GM23338 (cell line): ENCODE results near the gene ZNF761. TPM values are rescaled to one million over a fixed set of nuclear protein-coding genes. Genes with fewer than 3 reads are reported as not detected.
"Not testable (repeated sequence)": the region's sequence is repeated elsewhere in the genome, so short reads cannot be mapped to it uniquely, and the experiment has no call there.

Experiments
- ATAC-seq: fragments of 200-7000 bp; cut with Tn5 transposase; 3 replicates; pipeline ENCODE4 v1.9.1; 2020
- DNase-seq: peaks from one replicate; pipeline ENCODE4 v3.0.0-alpha.2; 2015; ENCODE audit warnings: low spot score
- H2AFZ ChIP-seq: fragments of 200-600 bp; sonication (generic); 2 replicates; pipeline ENCODE4 v1.8.0; 2016; ENCODE audit warnings: antibody characterized with exemption, mild to moderate bottlenecking, moderate library complexity
- H3F3A ChIP-seq: fragments of 200-600 bp; sonication (generic); replicated peaks from 2 replicates; pipeline ENCODE4 v1.8.0; 2017; ENCODE audit warnings: antibody characterized with exemption, mixed run types, low read depth
- H3K27ac ChIP-seq: fragments of 200-600 bp; sonication (generic); 2 replicates; pipeline ENCODE4 v1.6.1; 2016; ENCODE audit warnings: low read depth
- H3K27me3 ChIP-seq: fragments of 200-600 bp; sonication (generic); 2 replicates; pipeline ENCODE4 v1.8.0; 2016; ENCODE audit warnings: mild to moderate bottlenecking, mixed run types, moderate library complexity; ENCODE audit not compliant: insufficient read depth
- H3K36me3 ChIP-seq: fragments of 200-600 bp; sonication (generic); 2 replicates; pipeline ENCODE4 v1.8.0; 2016; ENCODE audit warnings: mild to moderate bottlenecking; ENCODE audit not compliant: insufficient read depth
- H3K4me1 ChIP-seq: fragments of 200-600 bp; sonication (generic); 2 replicates; pipeline ENCODE4 v1.8.0; 2016; ENCODE audit warnings: mild to moderate bottlenecking, moderate library complexity; ENCODE audit not compliant: insufficient read depth
- H3K4me2 ChIP-seq: fragments of 200-600 bp; sonication (generic); 2 replicates; pipeline ENCODE4 v1.7.1; 2017; ENCODE audit warnings: mixed run types
- H3K4me3 ChIP-seq: fragments of 200-600 bp; sonication (generic); 2 replicates; pipeline ENCODE4 v1.6.1; 2016; ENCODE audit warnings: mixed run types
- H3K79me2 ChIP-seq: fragments of 200-600 bp; sonication (generic); replicated peaks from 2 replicates; pipeline ENCODE4 v1.8.0; 2017; ENCODE audit warnings: mild to moderate bottlenecking; ENCODE audit not compliant: insufficient read depth
- H3K9me2 ChIP-seq: fragments of 200-600 bp; sonication (generic); 2 replicates; pipeline ENCODE4 v1.8.0; 2017; ENCODE audit not compliant: insufficient read depth
- H4K20me1 ChIP-seq: fragments of 200-600 bp; sonication (generic); replicated peaks from 2 replicates; pipeline ENCODE4 v1.8.0; 2017; ENCODE audit warnings: mild to moderate bottlenecking; ENCODE audit not compliant: insufficient read depth
- H3K27ac Mint-ChIP-seq: 2 replicates; pipeline ENCODE4 v1.8.0; 2020; ENCODE audit warnings: inconsistent platforms, mild to moderate bottlenecking, moderate library complexity, mixed read lengths
- H3K27me3 Mint-ChIP-seq: 3 replicates; pipeline ENCODE4 v1.8.0; 2022; ENCODE audit warnings: low read depth, mild to moderate bottlenecking, moderate library complexity, mixed read lengths, inconsistent platforms; ENCODE audit not compliant: insufficient read depth, poor library complexity
- H3K36me3 Mint-ChIP-seq: 3 replicates; pipeline ENCODE4 v1.8.0; 2021; ENCODE audit warnings: low read depth, mild to moderate bottlenecking, inconsistent platforms, moderate library complexity, mixed read lengths
- H3K4me1 Mint-ChIP-seq: 3 replicates; pipeline ENCODE4 v1.8.0; 2020; ENCODE audit warnings: mild to moderate bottlenecking, inconsistent platforms, mixed read lengths
- H3K4me3 Mint-ChIP-seq: 3 replicates; pipeline ENCODE4 v1.8.0; 2021; ENCODE audit warnings: moderate library complexity, mild to moderate bottlenecking, inconsistent platforms, mixed read lengths
- H3K9me3 Mint-ChIP-seq: 3 replicates; pipeline ENCODE4 v1.8.0; 2020; ENCODE audit warnings: moderate library complexity, mild to moderate bottlenecking, inconsistent platforms, mixed read lengths
- CREB1 ChIP-seq: fragments of 250-450 bp; sonication (Bioruptor Pico); IDR thresholded peaks from 2 replicates; pipeline ENCODE4 v1.5.0; 2020; ENCODE audit warnings: low read depth, mild to moderate bottlenecking, moderate library complexity
- NANOG ChIP-seq: IDR thresholded peaks from 2 replicates; pipeline ENCODE4 v1.6.1; 2016; ENCODE audit warnings: antibody characterized with exemption, borderline replicate concordance
- STAT1 ChIP-seq: IDR thresholded peaks from one replicate; pipeline ENCODE4 v1.6.1; 2016; ENCODE audit warnings: antibody characterized with exemption; ENCODE audit not compliant: unreplicated experiment
- ZNF114 ChIP-seq: fragments of 250-450 bp; sonication (Bioruptor Pico); IDR thresholded peaks from 2 replicates; pipeline ENCODE4 v1.5.0; 2020; ENCODE audit warnings: mild to moderate bottlenecking, moderate library complexity
- ZNF331 ChIP-seq: fragments of 250-450 bp; sonication (Bioruptor Pico); IDR thresholded peaks from 2 replicates; pipeline ENCODE4 v1.5.0; 2020; ENCODE audit warnings: low read depth, mild to moderate bottlenecking, moderate library complexity
- polyA plus RNA-seq: library from polyadenylated mRNA; unstranded; fragments of >200 nt; fragmentation: Nextera tagmentation; extraction: Ambion mirVana; gene quantifications from 2 replicates; pipeline ENCODE4 v1.2.1, GENCODE V29; 2016
- total RNA-seq: library from RNA; depleted of rRNA; stranded (reverse); fragments of >200 nt; shearing (Covaris generic); gene quantifications from 2 replicates; pipeline ENCODE4 v1.2.3, GENCODE V29; 2014
- TF ChIP-seq, protein P1 (sequence below): fragments of 250-450 bp; sonication (Bioruptor Pico); IDR thresholded peaks from 2 replicates; pipeline ENCODE4 v1.5.0; 2020; ENCODE audit warnings: mild to moderate bottlenecking, moderate library complexity
- TF ChIP-seq, protein P2 (sequence below): IDR thresholded peaks from one replicate; pipeline ENCODE4 v1.6.1; 2018; ENCODE audit warnings: antibody characterized with exemption; ENCODE audit not compliant: unreplicated experiment

Gene ZNF761
- total and polyA plus RNA-seq, 2 experiments from 2014 or later: 17.1 to 40.1 TPM

GRCh38 chr19:53396525-53396868 lies 35.3 kb upstream of the ZNF761 start:
- Histone ChIP-seq H3K4me1 (peaks cover 30% of the 10 kb centered on the region), H3K4me2 (peak overlapping the region; percentile 100), H3K9me2 (no peaks in the 10 kb centered on the region), H4K20me1 (peaks cover 9% of the 10 kb centered on the region; the same call in 1 of the 2 replicates), H3K27ac (no peak overlapping the region), H3K27me3 (no peaks in the 10 kb centered on the region), H3K36me3 (peaks cover 11% of the 10 kb centered on the region; the same call in 1 of the 2 replicates), H2AFZ (no peak overlapping the region), H3K79me2 (peaks cover 15% of the 10 kb centered on the region), H3K4me3 (peak overlapping the region; percentile 97), H3F3A (0 out of 2 replicates have a peak, but pooled peaks cover 3% of the 10 kb centered on the region)
- Mint-ChIP-seq H3K4me1 (peaks cover 25% of the 10 kb centered on the region), H3K9me3 (no peaks in the 10 kb centered on the region), H3K4me3 (peak overlapping the region; percentile 98), H3K27ac (no peak overlapping the region), H3K36me3 (peaks cover 21% of the 10 kb centered on the region), H3K27me3 (peaks cover 20% of the 10 kb centered on the region)
- no peak for DNase-seq
- ATAC-seq: no peak
- TF ChIP-seq ZNF331 (no peak), STAT1 (no peak), NANOG (no peak), ZNF114 (CRISPR knock-in tag) (no peak), CREB1 (CRISPR knock-in tag) (no peak)
- TF ChIP-seq, protein P1, sequence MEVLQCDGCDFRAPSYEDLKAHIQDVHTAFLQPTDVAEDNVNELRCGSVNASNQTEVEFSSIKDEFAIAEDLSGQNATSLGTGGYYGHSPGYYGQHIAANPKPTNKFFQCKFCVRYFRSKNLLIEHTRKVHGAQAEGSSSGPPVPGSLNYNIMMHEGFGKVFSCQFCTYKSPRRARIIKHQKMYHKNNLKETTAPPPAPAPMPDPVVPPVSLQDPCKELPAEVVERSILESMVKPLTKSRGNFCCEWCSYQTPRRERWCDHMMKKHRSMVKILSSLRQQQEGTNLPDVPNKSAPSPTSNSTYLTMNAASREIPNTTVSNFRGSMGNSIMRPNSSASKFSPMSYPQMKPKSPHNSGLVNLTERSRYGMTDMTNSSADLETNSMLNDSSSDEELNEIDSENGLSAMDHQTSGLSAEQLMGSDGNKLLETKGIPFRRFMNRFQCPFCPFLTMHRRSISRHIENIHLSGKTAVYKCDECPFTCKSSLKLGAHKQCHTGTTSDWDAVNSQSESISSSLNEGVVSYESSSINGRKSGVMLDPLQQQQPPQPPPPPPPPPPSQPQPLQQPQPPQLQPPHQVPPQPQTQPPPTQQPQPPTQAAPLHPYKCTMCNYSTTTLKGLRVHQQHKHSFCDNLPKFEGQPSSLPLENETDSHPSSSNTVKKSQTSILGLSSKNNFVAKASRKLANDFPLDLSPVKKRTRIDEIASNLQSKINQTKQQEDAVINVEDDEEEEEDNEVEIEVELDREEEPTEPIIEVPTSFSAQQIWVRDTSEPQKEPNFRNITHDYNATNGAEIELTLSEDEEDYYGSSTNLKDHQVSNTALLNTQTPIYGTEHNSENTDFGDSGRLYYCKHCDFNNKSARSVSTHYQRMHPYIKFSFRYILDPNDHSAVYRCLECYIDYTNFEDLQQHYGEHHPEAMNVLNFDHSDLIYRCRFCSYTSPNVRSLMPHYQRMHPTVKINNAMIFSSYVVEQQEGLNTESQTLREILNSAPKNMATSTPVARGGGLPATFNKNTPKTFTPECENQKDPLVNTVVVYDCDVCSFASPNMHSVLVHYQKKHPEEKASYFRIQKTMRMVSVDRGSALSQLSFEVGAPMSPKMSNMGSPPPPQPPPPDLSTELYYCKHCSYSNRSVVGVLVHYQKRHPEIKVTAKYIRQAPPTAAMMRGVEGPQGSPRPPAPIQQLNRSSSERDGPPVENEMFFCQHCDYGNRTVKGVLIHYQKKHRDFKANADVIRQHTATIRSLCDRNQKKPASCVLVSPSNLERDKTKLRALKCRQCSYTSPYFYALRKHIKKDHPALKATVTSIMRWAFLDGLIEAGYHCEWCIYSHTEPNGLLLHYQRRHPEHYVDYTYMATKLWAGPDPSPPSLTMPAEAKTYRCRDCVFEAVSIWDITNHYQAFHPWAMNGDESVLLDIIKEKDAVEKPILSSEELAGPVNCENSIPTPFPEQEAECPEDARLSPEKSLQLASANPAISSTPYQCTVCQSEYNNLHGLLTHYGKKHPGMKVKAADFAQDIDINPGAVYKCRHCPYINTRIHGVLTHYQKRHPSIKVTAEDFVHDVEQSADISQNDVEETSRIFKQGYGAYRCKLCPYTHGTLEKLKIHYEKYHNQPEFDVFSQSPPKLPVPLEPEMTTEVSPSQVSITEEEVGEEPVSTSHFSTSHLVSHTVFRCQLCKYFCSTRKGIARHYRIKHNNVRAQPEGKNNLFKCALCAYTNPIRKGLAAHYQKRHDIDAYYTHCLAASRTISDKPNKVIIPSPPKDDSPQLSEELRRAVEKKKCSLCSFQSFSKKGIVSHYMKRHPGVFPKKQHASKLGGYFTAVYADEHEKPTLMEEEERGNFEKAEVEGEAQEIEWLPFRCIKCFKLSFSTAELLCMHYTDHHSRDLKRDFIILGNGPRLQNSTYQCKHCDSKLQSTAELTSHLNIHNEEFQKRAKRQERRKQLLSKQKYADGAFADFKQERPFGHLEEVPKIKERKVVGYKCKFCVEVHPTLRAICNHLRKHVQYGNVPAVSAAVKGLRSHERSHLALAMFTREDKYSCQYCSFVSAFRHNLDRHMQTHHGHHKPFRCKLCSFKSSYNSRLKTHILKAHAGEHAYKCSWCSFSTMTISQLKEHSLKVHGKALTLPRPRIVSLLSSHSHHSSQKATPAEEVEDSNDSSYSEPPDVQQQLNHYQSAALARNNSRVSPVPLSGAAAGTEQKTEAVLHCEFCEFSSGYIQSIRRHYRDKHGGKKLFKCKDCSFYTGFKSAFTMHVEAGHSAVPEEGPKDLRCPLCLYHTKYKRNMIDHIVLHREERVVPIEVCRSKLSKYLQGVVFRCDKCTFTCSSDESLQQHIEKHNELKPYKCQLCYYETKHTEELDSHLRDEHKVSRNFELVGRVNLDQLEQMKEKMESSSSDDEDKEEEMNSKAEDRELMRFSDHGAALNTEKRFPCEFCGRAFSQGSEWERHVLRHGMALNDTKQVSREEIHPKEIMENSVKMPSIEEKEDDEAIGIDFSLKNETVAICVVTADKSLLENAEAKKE (CRISPR knock-in tag): no peak
- TF ChIP-seq, protein P2, sequence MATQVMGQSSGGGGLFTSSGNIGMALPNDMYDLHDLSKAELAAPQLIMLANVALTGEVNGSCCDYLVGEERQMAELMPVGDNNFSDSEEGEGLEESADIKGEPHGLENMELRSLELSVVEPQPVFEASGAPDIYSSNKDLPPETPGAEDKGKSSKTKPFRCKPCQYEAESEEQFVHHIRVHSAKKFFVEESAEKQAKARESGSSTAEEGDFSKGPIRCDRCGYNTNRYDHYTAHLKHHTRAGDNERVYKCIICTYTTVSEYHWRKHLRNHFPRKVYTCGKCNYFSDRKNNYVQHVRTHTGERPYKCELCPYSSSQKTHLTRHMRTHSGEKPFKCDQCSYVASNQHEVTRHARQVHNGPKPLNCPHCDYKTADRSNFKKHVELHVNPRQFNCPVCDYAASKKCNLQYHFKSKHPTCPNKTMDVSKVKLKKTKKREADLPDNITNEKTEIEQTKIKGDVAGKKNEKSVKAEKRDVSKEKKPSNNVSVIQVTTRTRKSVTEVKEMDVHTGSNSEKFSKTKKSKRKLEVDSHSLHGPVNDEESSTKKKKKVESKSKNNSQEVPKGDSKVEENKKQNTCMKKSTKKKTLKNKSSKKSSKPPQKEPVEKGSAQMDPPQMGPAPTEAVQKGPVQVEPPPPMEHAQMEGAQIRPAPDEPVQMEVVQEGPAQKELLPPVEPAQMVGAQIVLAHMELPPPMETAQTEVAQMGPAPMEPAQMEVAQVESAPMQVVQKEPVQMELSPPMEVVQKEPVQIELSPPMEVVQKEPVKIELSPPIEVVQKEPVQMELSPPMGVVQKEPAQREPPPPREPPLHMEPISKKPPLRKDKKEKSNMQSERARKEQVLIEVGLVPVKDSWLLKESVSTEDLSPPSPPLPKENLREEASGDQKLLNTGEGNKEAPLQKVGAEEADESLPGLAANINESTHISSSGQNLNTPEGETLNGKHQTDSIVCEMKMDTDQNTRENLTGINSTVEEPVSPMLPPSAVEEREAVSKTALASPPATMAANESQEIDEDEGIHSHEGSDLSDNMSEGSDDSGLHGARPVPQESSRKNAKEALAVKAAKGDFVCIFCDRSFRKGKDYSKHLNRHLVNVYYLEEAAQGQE: no peak

DNA sequence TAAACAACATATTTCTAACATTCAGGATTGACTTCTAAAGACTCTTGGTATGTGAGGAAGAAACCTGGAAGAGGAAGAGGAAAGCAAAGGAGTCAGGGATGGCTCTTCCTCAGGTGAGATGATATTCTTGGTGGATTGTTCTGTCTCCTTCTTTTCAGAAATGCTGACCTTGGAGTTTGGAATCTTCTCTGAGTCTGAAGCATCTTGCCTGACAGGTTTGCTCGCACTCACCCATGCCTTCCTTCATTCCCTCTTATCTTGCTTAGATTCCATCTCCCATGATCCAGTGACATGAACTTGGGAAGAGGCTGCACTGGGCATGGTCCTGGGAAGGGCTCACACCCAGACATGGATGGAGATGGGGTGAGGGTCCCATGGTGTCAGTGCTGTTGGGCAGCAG lies 33.9 kb upstream of the ZNF761 start:
- not testable (repeated sequence) for H3K27ac Mint-ChIP-seq, H3K9me2 ChIP-seq, H3K9me3 Mint-ChIP-seq, H3K27me3 ChIP-seq, H4K20me1 ChIP-seq, H3K27ac ChIP-seq, H3F3A ChIP-seq, H2AFZ ChIP-seq, ATAC-seq, H3K4me3 ChIP-seq, H3K4me3 Mint-ChIP-seq, H3K4me2 ChIP-seq, DNase-seq
- Mint-ChIP-seq H3K27me3 (peaks cover 13% of the 10 kb centered on the region), H3K36me3 (peaks cover 35% of the 10 kb centered on the region), H3K4me1 (peaks cover 25% of the 10 kb centered on the region)
- Histone ChIP-seq H3K4me1 (peaks cover 24% of the 10 kb centered on the region), H3K79me2 (peaks cover 15% of the 10 kb centered on the region), H3K36me3 (peaks cover 20% of the 10 kb centered on the region)
